MM.1S (cell line): ENCODE measurements around the gene ROR2.

Experiments used
- DNase-seq: peaks from one replicate; pipeline ENCODE4 v3.0.0-alpha.2; 2015
- H2AFZ ChIP-seq: fragments of 300-600 bp; sonication (generic); 2 replicates; pipeline ENCODE4 v1.6.0; 2016; ENCODE audit warnings: antibody characterized with exemption, low read length
- H3F3A ChIP-seq: fragments of 300-600 bp; sonication (generic); 2 replicates; pipeline ENCODE4 v1.6.1; 2016; ENCODE audit warnings: mild to moderate bottlenecking, antibody characterized with exemption, low read length, moderate library complexity, mixed read lengths; ENCODE audit not compliant: insufficient read depth
- H3K27ac ChIP-seq: fragments of 300-600 bp; sonication (generic); 2 replicates; pipeline ENCODE4 v1.5.1; 2016; ENCODE audit warnings: mild to moderate bottlenecking, low read length
- H3K27me3 ChIP-seq: fragments of 300-600 bp; sonication (generic); replicated peaks from 2 replicates; pipeline ENCODE4 v1.6.0; 2016; ENCODE audit warnings: low read length; ENCODE audit not compliant: insufficient read depth
- H3K36me3 ChIP-seq: fragments of 300-600 bp; sonication (generic); replicated peaks from 2 replicates; pipeline ENCODE4 v1.6.1; 2016; ENCODE audit warnings: mild to moderate bottlenecking, low read length, mixed read lengths; ENCODE audit not compliant: insufficient read depth
- H3K4me1 ChIP-seq: fragments of 300-600 bp; sonication (generic); 2 replicates; pipeline ENCODE4 v1.6.1; 2016; ENCODE audit warnings: low read length, mixed read lengths
- H3K4me2 ChIP-seq: fragments of 300-600 bp; sonication (generic); 2 replicates; pipeline ENCODE4 v1.6.0; 2016; ENCODE audit warnings: low read depth, low read length
- H3K4me3 ChIP-seq: fragments of 300-600 bp; sonication (generic); 2 replicates; pipeline ENCODE4 v1.5.1; 2016; ENCODE audit warnings: low read length, mixed read lengths
- H3K79me2 ChIP-seq: fragments of 300-600 bp; sonication (generic); 2 replicates; pipeline ENCODE4 v1.6.1; 2016; ENCODE audit warnings: mixed run types, low read length, mixed read lengths
- H3K9ac ChIP-seq: fragments of 300-600 bp; sonication (generic); 2 replicates; pipeline ENCODE4 v1.6.1; 2016; ENCODE audit warnings: low read length, mixed read lengths
- H3K9me2 ChIP-seq: fragments of 300-600 bp; sonication (generic); replicated peaks from 2 replicates; pipeline ENCODE4 v1.6.1; 2016; ENCODE audit warnings: mild to moderate bottlenecking, low read length, mixed read lengths; ENCODE audit not compliant: insufficient read depth
- H3K9me3 ChIP-seq: fragments of 300-600 bp; sonication (generic); replicated peaks from 2 replicates; pipeline ENCODE4 v1.6.1; 2016; ENCODE audit warnings: mild to moderate bottlenecking, low read length, mixed read lengths; ENCODE audit not compliant: insufficient read depth
- H4K20me1 ChIP-seq: fragments of 300-600 bp; sonication (generic); 2 replicates; pipeline ENCODE4 v1.6.1; 2016; ENCODE audit warnings: mild to moderate bottlenecking, low read length, moderate library complexity, mixed read lengths; ENCODE audit not compliant: insufficient read depth
- EZH2 ChIP-seq: fragments of 300-600 bp; sonication (generic); optimal IDR thresholded peaks from 2 replicates; pipeline ENCODE3; 2017; ENCODE audit warnings: low read depth, mild to moderate bottlenecking, antibody characterized with exemption, low read length, mixed read lengths
- EZH2phosphoT487 ChIP-seq: fragments of 300-600 bp; sonication (generic); IDR thresholded peaks from 2 replicates; pipeline ENCODE4 v1.6.1; 2018; ENCODE audit warnings: antibody characterized with exemption, low read length
- TF ChIP-seq, protein P1 (sequence below): fragments of 300-600 bp; sonication (generic); IDR thresholded peaks from 2 replicates; pipeline ENCODE4 v1.5.1; 2016; ENCODE audit warnings: antibody characterized with exemption, low read length, mixed read lengths

The ROR2 gene

DNA sequence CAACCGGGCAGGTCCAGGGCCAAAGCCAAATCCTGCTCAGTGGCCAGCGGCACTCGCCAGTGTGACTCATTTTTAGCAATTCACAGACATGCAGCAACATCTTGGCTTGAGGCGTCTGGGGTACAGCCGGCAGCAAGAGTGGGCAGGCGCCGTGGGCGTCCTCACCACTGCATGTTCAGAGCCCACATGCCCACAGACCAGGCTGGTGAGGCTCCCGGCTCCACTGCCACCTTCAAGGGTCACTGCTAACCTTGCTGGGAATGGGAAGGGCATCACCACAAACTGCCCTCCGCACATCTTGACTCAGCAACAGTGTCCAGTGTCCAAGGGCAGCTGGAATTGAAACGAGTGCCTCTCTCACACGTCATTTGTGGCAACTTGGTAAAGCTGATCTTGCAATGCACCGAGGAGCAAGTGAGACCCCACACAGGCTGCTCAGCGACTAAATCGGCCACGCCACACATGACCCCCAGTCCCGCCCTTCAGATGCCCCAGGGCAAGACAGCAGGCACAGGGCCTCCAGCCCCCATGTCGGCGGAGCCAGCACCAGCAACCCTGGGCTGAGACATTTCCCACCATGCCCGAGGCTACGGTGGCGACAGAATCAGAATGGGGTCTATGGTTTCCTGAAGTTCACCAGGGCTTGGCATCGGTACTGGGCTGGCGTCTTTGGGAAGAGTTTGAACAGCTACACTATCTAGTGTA is 140.3 kb downstream of the ROR2 start:
- DNase-seq, result no peak
- TF ChIP-seq, protein P1, sequence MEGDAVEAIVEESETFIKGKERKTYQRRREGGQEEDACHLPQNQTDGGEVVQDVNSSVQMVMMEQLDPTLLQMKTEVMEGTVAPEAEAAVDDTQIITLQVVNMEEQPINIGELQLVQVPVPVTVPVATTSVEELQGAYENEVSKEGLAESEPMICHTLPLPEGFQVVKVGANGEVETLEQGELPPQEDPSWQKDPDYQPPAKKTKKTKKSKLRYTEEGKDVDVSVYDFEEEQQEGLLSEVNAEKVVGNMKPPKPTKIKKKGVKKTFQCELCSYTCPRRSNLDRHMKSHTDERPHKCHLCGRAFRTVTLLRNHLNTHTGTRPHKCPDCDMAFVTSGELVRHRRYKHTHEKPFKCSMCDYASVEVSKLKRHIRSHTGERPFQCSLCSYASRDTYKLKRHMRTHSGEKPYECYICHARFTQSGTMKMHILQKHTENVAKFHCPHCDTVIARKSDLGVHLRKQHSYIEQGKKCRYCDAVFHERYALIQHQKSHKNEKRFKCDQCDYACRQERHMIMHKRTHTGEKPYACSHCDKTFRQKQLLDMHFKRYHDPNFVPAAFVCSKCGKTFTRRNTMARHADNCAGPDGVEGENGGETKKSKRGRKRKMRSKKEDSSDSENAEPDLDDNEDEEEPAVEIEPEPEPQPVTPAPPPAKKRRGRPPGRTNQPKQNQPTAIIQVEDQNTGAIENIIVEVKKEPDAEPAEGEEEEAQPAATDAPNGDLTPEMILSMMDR, result no peak
- no peak for TF ChIP-seq EZH2phosphoT487
- TF ChIP-seq EZH2, result no peak
- Histone ChIP-seq H3F3A (no peaks in the 10 kb centered on the region), H2AFZ (no peak overlapping the region), H3K4me2 (no peak overlapping the region), H3K27me3 (no peaks in the 10 kb centered on the region), H3K36me3 (no peaks in the 10 kb centered on the region), H3K4me3 (no peak overlapping the region), H3K79me2 (peaks cover 19% of the 10 kb centered on the region), H3K4me1 (no peaks in the 10 kb centered on the region), H3K9me3 (no peaks in the 10 kb centered on the region), H3K9me2 (no peaks in the 10 kb centered on the region), H3K27ac (no peak overlapping the region), H3K9ac (no peak overlapping the region), H4K20me1 (no peaks in the 10 kb centered on the region)

DNA sequence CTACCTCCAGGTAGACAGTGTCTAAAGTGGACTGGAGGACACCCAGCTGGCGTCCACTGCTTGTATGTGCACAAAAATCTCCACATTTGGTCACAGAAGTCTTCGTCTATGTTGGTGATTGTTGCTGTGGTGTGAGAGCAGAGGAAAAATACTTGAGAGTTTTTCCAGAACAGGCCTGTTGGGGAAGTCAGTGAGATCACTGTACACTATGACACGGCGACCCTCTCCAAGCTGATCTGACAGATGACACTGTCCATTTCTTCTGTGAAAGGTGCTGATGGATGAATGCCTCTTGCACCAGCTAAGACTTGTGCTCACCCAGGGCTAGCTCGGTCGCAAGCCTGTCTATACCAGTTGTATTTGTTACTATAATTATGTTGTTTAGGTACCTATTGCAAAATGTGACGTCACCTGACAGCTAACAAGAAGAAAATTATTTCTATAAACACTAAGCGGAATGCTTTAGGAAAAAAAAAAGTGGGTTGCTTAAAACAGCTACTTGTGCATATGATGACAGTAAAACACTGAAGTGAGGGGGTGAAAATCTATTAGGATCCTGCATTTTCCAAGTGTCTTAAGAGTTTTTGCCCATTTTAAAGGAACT is 142.3 kb downstream of the ROR2 start:
- no peaks in the 10 kb centered on the region for H3F3A ChIP-seq
- no peaks in the 10 kb centered on the region for H3K36me3 ChIP-seq
- no peak for DNase-seq
- H3K4me1 ChIP-seq, result no peaks in the 10 kb centered on the region
- H2AFZ ChIP-seq, result no peak overlapping the region
- no peak overlapping the region for H3K27ac ChIP-seq
- H3K9me3 ChIP-seq, result no peaks in the 10 kb centered on the region
- H3K9me2 ChIP-seq, result no peaks in the 10 kb centered on the region
- no peak for TF ChIP-seq EZH2phosphoT487
- TF ChIP-seq, protein P1, result no peak
- peaks cover 20% of the 10 kb centered on the region for H3K79me2 ChIP-seq
- no peaks in the 10 kb centered on the region for H3K27me3 ChIP-seq
- no peak overlapping the region for H3K4me3 ChIP-seq
- H4K20me1 ChIP-seq, result no peaks in the 10 kb centered on the region
- H3K9ac ChIP-seq, result no peak overlapping the region
- H3K4me2 ChIP-seq, result no peak overlapping the region

DNA sequence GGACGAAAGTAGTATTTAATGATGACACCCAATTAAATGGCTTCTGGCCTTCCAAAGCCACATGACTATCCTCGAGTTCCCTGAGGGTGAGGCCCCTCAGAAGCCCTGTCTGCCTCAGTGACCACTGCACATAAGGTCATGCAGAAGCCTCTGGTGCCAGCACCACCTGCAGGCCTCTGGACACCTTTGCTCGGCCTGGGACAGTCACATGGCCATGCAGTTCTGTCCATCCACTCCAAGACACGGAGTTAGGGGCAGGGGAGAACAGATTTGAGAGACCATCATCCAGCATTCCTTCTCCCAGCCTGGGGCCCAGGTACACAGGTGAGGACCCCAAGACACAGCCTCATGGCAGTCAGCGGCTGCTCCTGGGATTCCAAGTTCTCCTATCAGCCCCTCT is 145.0 kb downstream of the ROR2 start:
- Histone ChIP-seq H3K9me3 (no peaks in the 10 kb centered on the region), H3K4me1 (no peaks in the 10 kb centered on the region), H3K9me2 (no peaks in the 10 kb centered on the region), H3K4me3 (no peak overlapping the region), H3K9ac (no peak overlapping the region), H3F3A (no peaks in the 10 kb centered on the region), H3K27ac (no peak overlapping the region), H3K27me3 (no peaks in the 10 kb centered on the region), H3K4me2 (no peak overlapping the region), H4K20me1 (no peaks in the 10 kb centered on the region), H3K79me2 (peaks cover 24% of the 10 kb centered on the region; the same call in 1 of the 2 replicates), H3K36me3 (no peaks in the 10 kb centered on the region), H2AFZ (no peak overlapping the region)
- TF ChIP-seq EZH2 (no peak), EZH2phosphoT487 (no peak)
- TF ChIP-seq, protein P1, result no peak
- no peak for DNase-seq
